ENCODE data around the gene KLHL40.

Gene KLHL40

GRCh38 chr3:42728668-42729364 lies 43.5 kb downstream of the KLHL40 start:
- H2AFZ ChIP-seq (ENCODE audit: low read depth, low read length), result no peak overlapping the region
- H3K9me3 ChIP-seq (ENCODE audit: insufficient read depth, low read length, severe bottlenecking), result no peaks in the 10 kb centered on the region
- H3K36me3 ChIP-seq (ENCODE audit: insufficient read depth, low read length), result no peaks in the 10 kb centered on the region
- no peak overlapping the region for H3K4me3 ChIP-seq (ENCODE audit: low read depth in 1 of 2, low read length in 2 of 2)
- no peak overlapping the region for H3K27ac ChIP-seq (ENCODE audit: low read length)
- DNase-seq, result no peak
- no peaks in the 10 kb centered on the region for H4K20me1 ChIP-seq (ENCODE audit: insufficient read depth, low read length)
- ATAC-seq (ENCODE audit: insufficient read depth, low read depth), result no peak
- peaks cover 3% of the 10 kb centered on the region for H3K27me3 ChIP-seq (ENCODE audit: insufficient read depth, low read length, poor library complexity)
- no peak for TF ChIP-seq CTCF (IDR thresholded peaks at IDR 0.05; ENCODE audit: borderline replicate concordance, extremely low read depth, low read length, poor library complexity, severe bottlenecking)
- TF ChIP-seq EZH2 (IDR thresholded peaks at IDR 0.05; ENCODE audit: borderline replicate concordance, low read depth, low read length, severe bottlenecking), result no peak
- H3K9ac ChIP-seq (ENCODE audit: low read depth, low read length), result no peak overlapping the region
- no peaks in the 10 kb centered on the region for H3K79me2 ChIP-seq (ENCODE audit: insufficient read depth, low read length)
- no peak overlapping the region for H3K4me2 ChIP-seq (ENCODE audit: insufficient read depth, low read length)
- H3K4me1 ChIP-seq (ENCODE audit: insufficient read depth, low read length), result no peaks in the 10 kb centered on the region

GRCh38 chr3:42729404-42730145 lies 44.2 kb downstream of the KLHL40 start:
- no peak for TF ChIP-seq EZH2 (IDR thresholded peaks at IDR 0.05; ENCODE audit: borderline replicate concordance, low read depth, low read length, severe bottlenecking)
- no peak for TF ChIP-seq CTCF (IDR thresholded peaks at IDR 0.05; ENCODE audit: borderline replicate concordance, extremely low read depth, low read length, poor library complexity, severe bottlenecking)
- Histone ChIP-seq H3K9ac (ENCODE audit: low read depth, low read length) (no peak overlapping the region), H3K4me3 (ENCODE audit: low read depth in 1 of 2, low read length in 2 of 2) (no peak overlapping the region), H4K20me1 (ENCODE audit: insufficient read depth, low read length) (no peaks in the 10 kb centered on the region), H3K4me1 (ENCODE audit: insufficient read depth, low read length) (no peaks in the 10 kb centered on the region), H2AFZ (ENCODE audit: low read depth, low read length) (no peak overlapping the region), H3K36me3 (ENCODE audit: insufficient read depth, low read length) (no peaks in the 10 kb centered on the region), H3K4me2 (ENCODE audit: insufficient read depth, low read length) (no peak overlapping the region), H3K27me3 (ENCODE audit: insufficient read depth, low read length, poor library complexity) (peaks cover 3% of the 10 kb centered on the region), H3K9me3 (ENCODE audit: insufficient read depth, low read length, severe bottlenecking) (no peaks in the 10 kb centered on the region), H3K79me2 (ENCODE audit: insufficient read depth, low read length) (no peaks in the 10 kb centered on the region), H3K27ac (ENCODE audit: low read length) (no peak overlapping the region)
- no peak for DNase-seq
- no peak for ATAC-seq (ENCODE audit: insufficient read depth, low read depth)

GRCh38 chr3:42730294-42730693 lies 45.0 kb downstream of the KLHL40 start:
- DNase-seq, result no peak

More at GRCh38 chr3:42730294-42730693, 45.0 kb downstream of the KLHL40 start:
- H3K79me2 ChIP-seq (ENCODE audit: insufficient read depth, low read length), result no peaks in the 10 kb centered on the region
- no peak overlapping the region for H3K9ac ChIP-seq (ENCODE audit: low read depth, low read length)
- no peaks in the 10 kb centered on the region for H3K4me1 ChIP-seq (ENCODE audit: insufficient read depth, low read length)
- no peaks in the 10 kb centered on the region for H4K20me1 ChIP-seq (ENCODE audit: insufficient read depth, low read length)
- no peak overlapping the region for H2AFZ ChIP-seq (ENCODE audit: low read depth, low read length)
- TF ChIP-seq CTCF (IDR thresholded peaks at IDR 0.05; ENCODE audit: borderline replicate concordance, extremely low read depth, low read length, poor library complexity, severe bottlenecking) (no peak), EZH2 (IDR thresholded peaks at IDR 0.05; ENCODE audit: borderline replicate concordance, low read depth, low read length, severe bottlenecking) (no peak)
- H3K27ac ChIP-seq (ENCODE audit: low read length), result no peak overlapping the region
- peaks cover 3% of the 10 kb centered on the region for H3K27me3 ChIP-seq (ENCODE audit: insufficient read depth, low read length, poor library complexity)
- H3K36me3 ChIP-seq (ENCODE audit: insufficient read depth, low read length), result no peaks in the 10 kb centered on the region
- H3K4me3 ChIP-seq (ENCODE audit: low read depth in 1 of 2, low read length in 2 of 2), result no peak overlapping the region
- no peak for ATAC-seq (ENCODE audit: insufficient read depth, low read depth)
- no peak overlapping the region for H3K4me2 ChIP-seq (ENCODE audit: insufficient read depth, low read length)
- H3K9me3 ChIP-seq (ENCODE audit: insufficient read depth, low read length, severe bottlenecking), result no peaks in the 10 kb centered on the region

All from DND-41 (cell line).